ENCODE data around the gene BEGAIN. TPM values are rescaled to one million over a fixed set of nuclear protein-coding genes. Genes with fewer than 3 reads are reported as not detected.

BEGAIN gene
- total RNA-seq, 1 donor from 2014 or later = 5.1 TPM

DNA sequence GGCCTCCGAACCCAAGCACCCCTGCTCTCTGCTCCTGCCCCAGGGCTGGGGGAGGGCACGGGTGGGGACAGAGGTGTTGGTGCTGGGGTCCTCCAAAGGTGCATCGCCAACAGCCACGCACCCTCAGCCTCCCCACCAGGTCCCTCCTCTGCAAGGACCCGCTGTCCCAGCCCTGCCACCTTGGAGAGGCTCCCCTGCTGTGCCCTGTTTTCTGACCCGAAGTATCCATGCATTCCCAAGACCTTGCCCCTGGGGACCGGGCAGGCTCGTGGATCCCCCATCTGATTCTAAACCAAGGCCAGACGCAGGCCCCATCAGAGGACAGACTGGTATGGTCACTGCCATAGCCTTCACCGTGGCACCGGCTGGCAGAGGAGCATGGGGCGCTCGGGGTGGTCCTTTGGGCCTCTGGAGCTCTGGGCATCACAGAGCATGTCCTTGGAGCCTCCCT is 22.7 kb upstream of the BEGAIN start:
- H3K4me3 Mint-ChIP-seq (ENCODE audit: unreplicated experiment) = no peak overlapping the region
- no peaks in the 10 kb centered on the region for H3K9me3 Mint-ChIP-seq (ENCODE audit: low read depth)
- H3K4me1 Mint-ChIP-seq (ENCODE audit: low read depth) = peaks cover 5% of the 10 kb centered on the region

DNA sequence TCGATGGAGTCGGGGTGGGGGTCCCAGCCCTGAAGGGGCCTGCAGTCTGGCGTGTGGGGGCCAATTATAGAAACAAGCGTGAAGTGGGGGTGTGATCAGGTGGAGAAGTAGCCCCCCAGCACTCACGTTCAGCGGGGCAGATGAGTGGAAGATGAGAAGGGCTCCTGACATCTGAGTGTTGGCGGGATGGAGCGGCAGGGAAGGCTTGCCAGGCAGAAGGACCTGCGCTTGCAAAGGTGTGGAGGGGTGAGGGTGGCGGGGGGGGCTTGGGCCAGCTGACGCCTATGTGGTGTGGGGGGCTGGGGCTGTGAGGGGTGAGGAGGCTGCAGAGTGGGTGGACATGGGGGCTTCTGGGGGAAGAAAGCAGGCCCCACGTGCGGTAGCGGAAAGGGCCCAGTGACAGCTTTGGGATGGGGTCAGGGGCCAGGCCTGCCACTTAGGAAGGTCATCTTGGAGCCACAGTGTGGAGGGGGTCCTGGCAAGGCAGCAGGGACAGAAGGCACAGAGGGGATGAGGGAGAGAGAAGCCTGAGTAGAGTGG is 22.2 kb upstream of the BEGAIN start:
- no peaks in the 10 kb centered on the region for H3K9me3 Mint-ChIP-seq (ENCODE audit: low read depth)
- H3K27me3 Mint-ChIP-seq (ENCODE audit: low read depth) = no peaks in the 10 kb centered on the region
- no peak overlapping the region for H3K4me3 Mint-ChIP-seq (ENCODE audit: unreplicated experiment)
- peaks cover 5% of the 10 kb centered on the region for H3K4me1 Mint-ChIP-seq (ENCODE audit: low read depth)
- no peak for TF ChIP-seq CTCF (IDR thresholded peaks at IDR 0.05)
- no peaks in the 10 kb centered on the region for H3K36me3 Mint-ChIP-seq (ENCODE audit: low read depth)
- DNase-seq (ENCODE audit: low spot score) = peak; percentile 62
- no peak overlapping the region for H3K27ac Mint-ChIP-seq (ENCODE audit: unreplicated experiment)

More for the DNA sequence above, 22.7 kb upstream of the BEGAIN start:
- DNase-seq (ENCODE audit: low spot score) = peak; percentile 86
- no peak for TF ChIP-seq CTCF (IDR thresholded peaks at IDR 0.05)
- H3K27ac Mint-ChIP-seq (ENCODE audit: unreplicated experiment) = no peak overlapping the region
- H3K36me3 Mint-ChIP-seq (ENCODE audit: low read depth) = no peaks in the 10 kb centered on the region
- H3K27me3 Mint-ChIP-seq (ENCODE audit: low read depth) = no peaks in the 10 kb centered on the region

DNA sequence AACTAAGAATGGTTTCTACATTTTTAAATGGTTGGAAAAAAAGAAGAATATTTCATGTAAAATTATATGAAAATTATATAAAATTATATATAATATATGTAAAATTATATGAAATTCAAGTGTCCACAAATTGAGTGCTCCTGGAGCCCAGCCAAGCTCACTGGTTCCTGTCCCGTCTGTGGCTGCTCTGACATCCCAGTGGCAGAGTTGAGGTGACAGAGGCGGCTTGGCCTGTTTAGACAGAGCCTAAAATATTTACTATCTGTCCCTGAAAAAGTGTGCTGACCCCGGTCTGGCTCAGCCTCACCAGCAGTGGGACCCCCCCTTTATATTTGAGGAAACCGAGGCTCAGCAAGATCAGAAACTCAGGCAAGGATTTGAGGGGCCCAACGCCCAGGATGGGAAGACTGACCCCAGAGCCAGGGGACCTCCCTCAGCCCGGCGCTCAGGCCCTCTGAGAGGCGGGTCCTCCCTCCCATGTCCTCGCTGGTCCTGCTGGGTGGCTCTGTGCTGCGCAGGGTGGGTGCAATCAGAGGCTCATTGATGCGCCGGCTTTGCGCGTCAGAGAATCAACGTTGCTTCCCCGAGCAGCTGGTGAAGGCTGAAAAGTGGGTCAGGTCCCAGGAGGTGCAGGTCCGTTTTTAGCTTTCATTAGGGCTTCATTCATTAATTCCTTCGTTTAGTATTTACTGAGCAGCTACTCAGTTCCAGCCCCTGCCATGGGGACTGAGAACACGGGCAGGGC is 21.5 kb upstream of the BEGAIN start:
- TF ChIP-seq CTCF (IDR thresholded peaks at IDR 0.05) = no peak
- H3K27me3 Mint-ChIP-seq (ENCODE audit: low read depth) = no peaks in the 10 kb centered on the region
- no peak overlapping the region for H3K27ac Mint-ChIP-seq (ENCODE audit: unreplicated experiment)
- H3K4me3 Mint-ChIP-seq (ENCODE audit: unreplicated experiment) = no peak overlapping the region
- peak; percentile 88 for DNase-seq (ENCODE audit: low spot score)
- H3K4me1 Mint-ChIP-seq (ENCODE audit: low read depth) = peaks cover 5% of the 10 kb centered on the region
- no peaks in the 10 kb centered on the region for H3K36me3 Mint-ChIP-seq (ENCODE audit: low read depth)
- H3K9me3 Mint-ChIP-seq (ENCODE audit: low read depth) = no peaks in the 10 kb centered on the region

DNA sequence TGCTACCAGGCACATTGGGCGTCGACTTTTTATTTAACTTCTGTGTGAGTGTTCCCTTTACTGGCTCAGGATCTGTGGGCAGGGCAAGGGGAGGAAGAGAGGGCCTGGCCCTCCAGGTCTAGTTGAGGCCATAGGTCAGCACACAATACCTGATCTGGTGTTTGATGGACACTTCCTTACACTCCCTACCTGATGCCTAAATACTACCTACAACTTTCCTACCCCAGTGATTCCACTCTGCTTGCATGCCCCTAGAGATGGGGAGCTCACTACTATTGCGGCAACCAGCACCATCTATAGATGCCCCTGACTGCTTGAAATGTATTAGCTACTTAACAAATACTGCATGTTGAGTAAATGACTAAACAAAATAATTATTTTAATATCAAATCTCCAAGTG is 20.8 kb upstream of the BEGAIN start:
- Mint-ChIP-seq H3K27me3 (ENCODE audit: low read depth) (no peaks in the 10 kb centered on the region), H3K4me3 (ENCODE audit: unreplicated experiment) (no peak overlapping the region), H3K27ac (ENCODE audit: unreplicated experiment) (no peak overlapping the region), H3K9me3 (ENCODE audit: low read depth) (no peaks in the 10 kb centered on the region), H3K36me3 (ENCODE audit: low read depth) (no peaks in the 10 kb centered on the region), H3K4me1 (ENCODE audit: low read depth) (peaks cover 5% of the 10 kb centered on the region)
- no peak for DNase-seq (ENCODE audit: low spot score)
- TF ChIP-seq CTCF (IDR thresholded peaks at IDR 0.05) = no peak

GRCh38 chr14:100607611-100607956 is 20.4 kb upstream of the BEGAIN start:
- peaks cover 1% of the 10 kb centered on the region for H3K27me3 Mint-ChIP-seq (ENCODE audit: low read depth)
- DNase-seq (ENCODE audit: low spot score) = peak; percentile 57
- H3K4me3 Mint-ChIP-seq (ENCODE audit: unreplicated experiment) = no peak overlapping the region
- H3K4me1 Mint-ChIP-seq (ENCODE audit: low read depth) = peaks cover 5% of the 10 kb centered on the region
- H3K9me3 Mint-ChIP-seq (ENCODE audit: low read depth) = no peaks in the 10 kb centered on the region
- no peak overlapping the region for H3K27ac Mint-ChIP-seq (ENCODE audit: unreplicated experiment)
- H3K36me3 Mint-ChIP-seq (ENCODE audit: low read depth) = no peaks in the 10 kb centered on the region
- no peak for TF ChIP-seq CTCF (IDR thresholded peaks at IDR 0.05)

All from chondrocyte (in vitro differentiated cells).